Calu3 (cell line): Measurements from ENCODE around the gene GJC1. TPM values are rescaled to one million over a fixed set of nuclear protein-coding genes. Genes with fewer than 3 reads are reported as not detected.
A peak's percentile ranks its signal among the peaks of the same experiment; 100 is the strongest.

ENCODE experiments used
- BruUV-seq: library from RNA; stranded (reverse); fragments of 400-500 nt; replicated peaks from 2 replicates; lab custom pipeline; 2021; lab: Mats Ljungman, UMichigan
- CTCF ChIA-PET: fragments of 300-600 bp; sonication (Branson Sonifier 250); formaldehyde crosslinking; loops from one replicate; lab custom pipeline; 2022; ENCODE audit warnings: antibody characterized with exemption; lab: Charles Lee
- DNase-seq: peaks from one replicate; pipeline ENCODE4 v3.0.0; 2022
- H3K27ac Mint-ChIP-seq: one replicate; pipeline ENCODE4 v1.8.0; 2022; ENCODE audit warnings: mixed read lengths; ENCODE audit not compliant: unreplicated experiment
- H3K27me3 Mint-ChIP-seq: one replicate; pipeline ENCODE4 v1.8.0; 2022; ENCODE audit warnings: mixed read lengths; ENCODE audit not compliant: unreplicated experiment
- H3K36me3 Mint-ChIP-seq: one replicate; pipeline ENCODE4 v1.8.0; 2022; ENCODE audit warnings: mild to moderate bottlenecking, moderate library complexity, mixed read lengths; ENCODE audit not compliant: insufficient read depth, unreplicated experiment
- H3K4me1 Mint-ChIP-seq: one replicate; pipeline ENCODE4 v1.8.0; 2022; ENCODE audit warnings: mild to moderate bottlenecking, low read depth, mixed read lengths; ENCODE audit not compliant: unreplicated experiment
- H3K4me3 Mint-ChIP-seq: one replicate; pipeline ENCODE4 v1.8.0; 2022; ENCODE audit warnings: mild to moderate bottlenecking, low read depth, moderate library complexity, mixed read lengths; ENCODE audit not compliant: unreplicated experiment
- H3K9me3 Mint-ChIP-seq: one replicate; pipeline ENCODE4 v1.8.0; 2022; ENCODE audit warnings: low read depth, mixed read lengths; ENCODE audit not compliant: unreplicated experiment
- intact Hi-C: fragments of 100-400 bp; cut with micrococcal nuclease; formaldehyde crosslinking; loops from one replicate; pipeline ENCODE4 v1.10.0; 2022; ENCODE audit not compliant: unreplicated experiment
- total RNA-seq: library from RNA; stranded (reverse); gene quantifications from 2 replicates; pipeline ENCODE4 v1.2.3, GENCODE V29; 2022
- TF ChIP-seq, protein P1 (sequence below): fragments of 200-600 bp; IDR thresholded peaks from one replicate; pipeline ENCODE4 v1.8.0; 2022; ENCODE audit warnings: antibody characterized with exemption; ENCODE audit not compliant: unreplicated experiment

The GJC1 gene
- total RNA-seq, 1 experiment from 2014 or later: 114 TPM

DNA sequence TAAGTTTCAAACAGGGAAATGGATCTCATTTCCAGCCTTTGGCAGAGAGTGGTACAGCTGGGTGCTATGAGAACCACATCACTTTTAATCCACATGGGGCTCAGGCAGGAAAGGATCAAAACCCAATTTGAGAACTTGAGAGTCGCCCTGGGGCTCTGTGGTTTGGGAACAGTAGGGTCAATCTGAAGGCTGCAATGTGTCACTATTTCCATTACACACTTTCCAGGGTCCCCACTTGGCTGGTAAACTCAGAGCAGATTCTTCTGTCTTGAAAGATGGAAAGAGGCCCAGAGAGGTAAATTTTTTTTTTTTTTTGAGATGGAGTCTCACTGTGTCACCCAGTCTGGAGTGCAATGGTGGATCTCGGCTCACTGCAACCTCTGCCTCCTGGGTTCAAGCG, 10.8 kb upstream of the GJC1 start:
- CTCF ChIA-PET: interaction anchor here (0.7 kb wide), 3 partner anchors 159 to 366 kb away, joined by 3 to 4 read pairs (median 3); no protein-coding TSS in a partner anchor
- intact Hi-C loops: no loop called here
- H3K9me3 Mint-ChIP-seq: no peaks in the 10 kb centered on the region
- TF ChIP-seq, protein P1, sequence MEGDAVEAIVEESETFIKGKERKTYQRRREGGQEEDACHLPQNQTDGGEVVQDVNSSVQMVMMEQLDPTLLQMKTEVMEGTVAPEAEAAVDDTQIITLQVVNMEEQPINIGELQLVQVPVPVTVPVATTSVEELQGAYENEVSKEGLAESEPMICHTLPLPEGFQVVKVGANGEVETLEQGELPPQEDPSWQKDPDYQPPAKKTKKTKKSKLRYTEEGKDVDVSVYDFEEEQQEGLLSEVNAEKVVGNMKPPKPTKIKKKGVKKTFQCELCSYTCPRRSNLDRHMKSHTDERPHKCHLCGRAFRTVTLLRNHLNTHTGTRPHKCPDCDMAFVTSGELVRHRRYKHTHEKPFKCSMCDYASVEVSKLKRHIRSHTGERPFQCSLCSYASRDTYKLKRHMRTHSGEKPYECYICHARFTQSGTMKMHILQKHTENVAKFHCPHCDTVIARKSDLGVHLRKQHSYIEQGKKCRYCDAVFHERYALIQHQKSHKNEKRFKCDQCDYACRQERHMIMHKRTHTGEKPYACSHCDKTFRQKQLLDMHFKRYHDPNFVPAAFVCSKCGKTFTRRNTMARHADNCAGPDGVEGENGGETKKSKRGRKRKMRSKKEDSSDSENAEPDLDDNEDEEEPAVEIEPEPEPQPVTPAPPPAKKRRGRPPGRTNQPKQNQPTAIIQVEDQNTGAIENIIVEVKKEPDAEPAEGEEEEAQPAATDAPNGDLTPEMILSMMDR: no peak
- no peaks in the 10 kb centered on the region for H3K27me3 Mint-ChIP-seq
- no TSS peak for BruUV-seq
- no peaks in the 10 kb centered on the region for H3K4me1 Mint-ChIP-seq
- H3K4me3 Mint-ChIP-seq: no peak overlapping the region
- H3K36me3 Mint-ChIP-seq: peaks cover 5% of the 10 kb centered on the region
- H3K27ac Mint-ChIP-seq: no peak overlapping the region
- no peak for DNase-seq

DNA sequence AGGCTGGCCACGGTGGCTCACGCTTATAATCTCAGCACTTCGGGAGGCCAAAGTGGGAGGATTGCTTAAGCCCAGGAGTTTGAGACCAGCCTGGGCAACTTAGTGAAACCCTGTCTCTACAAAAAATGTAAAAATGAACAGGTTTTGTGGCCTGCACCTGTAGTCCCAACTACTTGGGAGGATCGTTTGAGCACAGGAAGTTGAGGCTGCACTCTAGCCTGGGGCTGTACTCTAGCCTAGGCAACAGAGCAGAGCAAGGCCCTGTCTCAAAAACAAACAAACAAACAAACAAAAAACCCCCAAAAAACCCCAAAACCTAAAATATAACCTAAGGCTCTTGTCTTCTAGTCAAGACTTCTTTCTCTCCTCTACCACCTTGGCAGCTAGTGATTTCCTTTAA, 10.2 kb upstream of the GJC1 start:
- no TSS peak for BruUV-seq
- DNase-seq: no peak
- intact Hi-C loops: no loop called here
- no peak overlapping the region for H3K4me3 Mint-ChIP-seq
- no peaks in the 10 kb centered on the region for H3K27me3 Mint-ChIP-seq
- no peaks in the 10 kb centered on the region for H3K4me1 Mint-ChIP-seq
- peaks cover 5% of the 10 kb centered on the region for H3K36me3 Mint-ChIP-seq
- H3K9me3 Mint-ChIP-seq: no peaks in the 10 kb centered on the region
- H3K27ac Mint-ChIP-seq: no peak overlapping the region
- CTCF ChIA-PET: no interaction called here
- TF ChIP-seq, protein P1: no peak

DNA sequence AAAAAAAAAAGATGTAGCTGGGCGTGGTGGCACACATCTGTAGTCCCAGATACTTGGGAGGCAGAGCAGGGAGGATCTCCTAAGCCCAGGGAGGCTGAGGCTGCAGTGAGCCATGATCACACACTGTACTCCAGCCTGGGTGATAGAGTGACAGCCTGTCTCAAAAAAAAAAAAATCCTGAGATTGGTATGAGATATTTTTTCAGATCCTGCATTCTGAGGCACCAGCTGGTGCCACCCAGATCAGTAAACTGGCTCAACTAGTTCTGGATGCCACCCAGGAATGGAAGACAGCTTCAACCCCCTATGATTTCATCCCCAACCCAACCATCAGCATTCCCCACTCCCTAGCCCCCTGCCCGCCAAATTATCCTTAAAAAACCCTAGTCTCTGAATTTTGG, 7.1 kb upstream of the GJC1 start:
- intact Hi-C loops: loop anchor here (2.0 kb wide), 1 partner anchor 62 kb away; no protein-coding TSS in a partner anchor
- no peaks in the 10 kb centered on the region for H3K36me3 Mint-ChIP-seq

DNA sequence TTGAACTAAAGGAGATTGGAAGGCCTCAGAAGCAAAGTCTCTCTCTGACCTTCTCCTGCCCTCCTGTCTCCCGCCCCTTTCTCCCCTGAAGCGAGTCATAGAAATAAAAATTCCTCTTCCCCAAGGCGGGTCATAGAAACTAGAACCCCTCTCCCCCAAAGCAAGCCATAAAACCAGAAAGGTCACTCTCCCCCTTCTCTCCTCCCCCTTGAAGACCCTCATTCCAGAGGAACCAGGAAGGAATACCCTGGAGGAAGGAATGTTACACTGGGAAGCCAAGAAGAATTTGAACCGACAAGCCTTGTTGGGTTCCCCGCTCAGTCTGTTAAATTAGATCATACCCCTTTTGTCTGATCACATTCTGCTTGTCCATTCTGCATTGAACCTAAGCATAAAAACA, 2.7 kb upstream of the GJC1 start:
- intact Hi-C loops: no loop called here
- Mint-ChIP-seq H3K27me3 (no peaks in the 10 kb centered on the region), H3K4me1 (peaks cover 1% of the 10 kb centered on the region), H3K9me3 (no peaks in the 10 kb centered on the region), H3K27ac (no peak overlapping the region), H3K36me3 (peaks cover 27% of the 10 kb centered on the region), H3K4me3 (no peak overlapping the region)
- no peak for DNase-seq
- CTCF ChIA-PET: interaction anchor here (1.7 kb wide), 1 partner anchor 54 kb away, joined by 14 read pairs; no protein-coding TSS in a partner anchor
- no TSS peak for BruUV-seq
- TF ChIP-seq, protein P1: no peak

More for the DNA sequence above, 7.1 kb upstream of the GJC1 start:
- Mint-ChIP-seq H3K4me1 (no peaks in the 10 kb centered on the region), H3K27ac (no peak overlapping the region), H3K9me3 (no peaks in the 10 kb centered on the region), H3K27me3 (no peaks in the 10 kb centered on the region), H3K4me3 (no peak overlapping the region)
- TF ChIP-seq, protein P1: no peak
- CTCF ChIA-PET: interaction anchor here (0.6 to 0.8 kb wide), 5 partner anchors 29 to 991 kb away, joined by 3 to 4 read pairs (median 4); no protein-coding TSS in a partner anchor
- BruUV-seq: no TSS peak
- peak; percentile 24 for DNase-seq
